Putamen (tissue), 1 donor: Measurements from ENCODE around the gene ZNF12.
"Not testable (repeated sequence)": the region's sequence is repeated elsewhere in the genome, so short reads cannot be mapped to it uniquely, and the experiment has no call there.

Experiments used
- DNase-seq: peaks from one replicate; pipeline ENCODE4 v3.0.0-alpha.2; 2016; ENCODE audit warnings: low spot score

Gene ZNF12

DNA sequence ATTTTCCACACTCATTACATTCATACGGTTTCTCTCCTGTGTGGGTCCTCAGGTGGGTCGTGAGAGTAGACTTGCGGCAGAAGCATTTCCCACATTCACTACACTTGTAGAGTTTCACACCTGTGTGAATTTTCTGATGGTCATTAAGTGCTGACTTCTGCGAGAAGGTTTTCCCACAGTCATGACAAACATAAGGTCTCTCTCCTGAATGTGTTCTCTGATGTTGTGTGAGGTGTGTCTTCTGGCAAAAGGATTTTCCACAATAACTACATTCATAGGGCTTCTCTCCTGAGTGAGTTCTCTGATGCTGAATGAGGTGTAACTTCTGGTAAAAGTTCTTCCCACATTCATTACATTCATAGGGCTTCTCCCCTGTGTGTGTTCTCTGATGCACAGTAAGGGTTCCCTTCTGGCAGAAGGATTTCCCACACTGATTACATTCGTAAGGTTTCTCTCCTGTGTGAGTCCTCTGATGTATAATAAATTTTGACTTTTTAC lies 15.1 kb downstream of the ZNF12 start:
- no peak for DNase-seq

DNA sequence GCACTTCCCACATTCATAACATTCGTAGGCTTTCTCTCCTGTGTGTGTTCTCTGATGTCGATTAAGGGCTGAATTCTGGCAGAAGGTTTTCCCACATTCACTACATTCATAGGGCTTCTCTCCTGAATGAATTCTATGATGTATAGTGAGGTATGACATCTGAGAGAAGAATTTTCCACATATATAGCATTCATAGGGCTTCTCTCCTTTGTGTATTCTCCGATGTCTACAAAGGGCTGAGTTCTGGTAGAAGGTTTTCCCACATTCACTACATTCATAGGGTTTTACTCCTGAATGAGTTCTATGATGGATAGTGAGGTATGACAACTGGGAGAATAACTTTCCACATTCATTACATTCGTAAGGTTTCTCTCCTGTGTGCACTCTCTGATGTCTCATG lies 15.6 kb downstream of the ZNF12 start:
- DNase-seq: no peak

DNA sequence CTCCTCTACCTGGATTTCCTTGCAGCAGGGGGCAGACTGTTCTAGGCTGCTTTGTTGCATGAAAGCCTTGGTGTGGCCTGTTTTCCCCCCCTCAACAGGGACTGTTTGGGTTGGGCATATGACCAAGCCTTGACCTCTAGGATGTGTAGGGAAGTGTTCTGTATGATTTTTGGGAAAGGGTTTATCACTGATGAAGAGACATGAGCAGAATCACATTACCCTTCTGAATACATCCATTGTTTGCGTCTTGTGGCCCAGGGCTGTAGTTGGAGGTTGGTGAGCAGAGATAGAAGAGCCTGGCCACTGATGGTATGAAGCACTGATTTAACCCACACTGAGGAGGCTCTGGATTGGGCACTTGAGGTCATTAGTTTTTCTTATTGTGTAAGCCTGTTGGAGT lies 26.6 kb downstream of the ZNF12 start:
- DNase-seq: no peak

- no peak for DNase-seq
Measured at GRCh38 chr7:6675807-6676405, 30.8 kb downstream of the ZNF12 start.

GRCh38 chr7:6670851-6671250 lies 35.9 kb downstream of the ZNF12 start:
- DNase-seq: not testable (repeated sequence)

- DNase-seq: no peak
Measured at GRCh38 chr7:6658618-6659345, 48.0 kb downstream of the ZNF12 start.

DNA sequence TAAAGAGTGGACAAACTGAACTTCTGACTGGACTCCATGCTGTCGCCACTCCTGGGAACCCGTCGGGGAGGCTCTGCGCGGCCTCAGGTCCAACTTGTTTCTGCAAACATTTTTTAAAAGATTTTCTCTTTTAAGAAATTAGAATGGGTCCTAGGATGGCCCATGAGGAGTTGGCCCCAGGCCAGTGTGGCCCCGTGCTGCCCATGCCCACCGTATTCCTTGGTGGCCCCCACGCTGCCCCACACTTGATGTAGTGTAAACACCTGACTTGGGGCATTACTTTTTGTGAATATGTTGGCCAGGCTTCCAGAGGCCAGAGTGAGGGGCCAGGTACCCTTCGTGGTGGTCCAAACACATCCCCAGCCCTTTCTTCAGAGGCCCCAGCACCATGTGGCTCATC lies 50.3 kb downstream of the ZNF12 start:
- no peak for DNase-seq

GRCh38 chr7:6655636-6656385 lies 50.9 kb downstream of the ZNF12 start:
- DNase-seq: no peak

GRCh38 chr7:6654842-6655610 lies 51.7 kb downstream of the ZNF12 start:
- no peak for DNase-seq

GRCh38 chr7:6654113-6654841 lies 52.5 kb downstream of the ZNF12 start:
- no peak for DNase-seq

DNA sequence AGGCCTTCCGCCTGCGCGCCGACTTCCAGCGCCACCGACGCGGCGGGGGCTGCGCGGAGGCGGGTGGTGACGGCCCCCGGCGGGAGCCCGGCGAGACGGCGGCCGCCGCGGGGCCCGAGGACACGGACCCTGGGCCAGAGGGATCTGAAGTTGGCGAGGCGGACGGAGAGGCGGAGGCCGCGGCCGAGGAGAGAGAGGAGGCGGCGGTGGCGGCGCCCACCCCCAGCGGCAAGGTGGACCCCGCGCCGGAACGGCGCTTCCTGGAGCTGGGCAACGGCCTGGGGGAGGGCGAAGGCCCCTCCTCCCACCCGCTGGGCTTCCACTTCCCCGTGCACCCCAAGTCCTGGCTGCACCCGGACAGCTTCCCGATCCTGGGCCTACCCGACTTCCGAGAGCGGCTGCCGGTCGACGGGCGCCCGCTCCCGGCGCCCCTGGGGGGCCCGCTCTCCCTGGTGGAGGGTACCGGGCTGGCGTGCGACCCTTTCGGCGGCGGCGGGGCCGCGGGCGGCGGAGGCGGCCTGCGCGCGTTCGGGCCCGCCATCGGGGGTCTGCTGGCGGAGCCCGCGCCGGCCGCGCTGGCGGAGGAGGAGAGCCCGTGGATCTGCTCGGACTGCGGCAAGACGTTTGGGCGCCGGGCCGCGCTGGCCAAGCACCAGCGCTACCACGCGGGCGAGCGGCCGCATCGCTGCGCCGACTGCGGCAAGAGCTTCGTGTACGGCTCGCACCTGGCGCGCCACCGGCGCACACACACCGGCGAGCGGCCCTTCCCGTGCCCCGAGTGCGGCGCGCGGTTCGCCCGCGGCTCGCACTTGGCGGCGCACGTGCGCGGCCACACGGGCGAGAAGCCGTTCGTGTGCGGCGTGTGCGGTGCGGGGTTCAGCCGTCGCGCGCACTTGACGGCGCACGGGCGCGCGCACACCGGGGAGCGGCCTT lies 53.4 kb downstream of the ZNF12 start:
- no peak for DNase-seq

DNA sequence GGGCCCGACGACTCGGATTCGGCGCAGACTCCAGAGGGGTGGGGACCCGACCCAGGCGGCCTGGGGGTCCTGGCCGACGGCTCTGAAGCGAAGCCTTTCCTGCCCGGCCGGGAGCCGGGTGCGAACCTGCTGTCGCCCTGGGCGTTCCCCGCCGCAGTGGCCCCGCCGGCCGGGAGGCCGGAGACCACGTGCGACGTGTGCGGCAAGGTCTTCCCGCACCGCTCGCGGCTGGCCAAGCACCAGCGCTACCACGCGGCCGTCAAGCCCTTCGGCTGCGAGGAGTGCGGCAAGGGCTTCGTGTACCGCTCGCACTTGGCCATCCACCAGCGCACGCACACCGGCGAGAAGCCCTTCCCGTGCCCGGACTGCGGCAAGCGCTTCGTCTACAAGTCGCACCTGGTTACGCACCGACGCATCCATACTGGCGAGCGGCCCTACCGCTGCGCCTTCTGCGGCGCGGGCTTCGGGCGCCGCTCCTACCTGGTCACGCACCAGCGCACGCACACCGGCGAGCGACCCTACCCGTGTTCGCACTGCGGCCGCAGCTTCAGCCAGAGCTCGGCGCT lies 54.2 kb downstream of the ZNF12 start:
- DNase-seq: no peak

DNA sequence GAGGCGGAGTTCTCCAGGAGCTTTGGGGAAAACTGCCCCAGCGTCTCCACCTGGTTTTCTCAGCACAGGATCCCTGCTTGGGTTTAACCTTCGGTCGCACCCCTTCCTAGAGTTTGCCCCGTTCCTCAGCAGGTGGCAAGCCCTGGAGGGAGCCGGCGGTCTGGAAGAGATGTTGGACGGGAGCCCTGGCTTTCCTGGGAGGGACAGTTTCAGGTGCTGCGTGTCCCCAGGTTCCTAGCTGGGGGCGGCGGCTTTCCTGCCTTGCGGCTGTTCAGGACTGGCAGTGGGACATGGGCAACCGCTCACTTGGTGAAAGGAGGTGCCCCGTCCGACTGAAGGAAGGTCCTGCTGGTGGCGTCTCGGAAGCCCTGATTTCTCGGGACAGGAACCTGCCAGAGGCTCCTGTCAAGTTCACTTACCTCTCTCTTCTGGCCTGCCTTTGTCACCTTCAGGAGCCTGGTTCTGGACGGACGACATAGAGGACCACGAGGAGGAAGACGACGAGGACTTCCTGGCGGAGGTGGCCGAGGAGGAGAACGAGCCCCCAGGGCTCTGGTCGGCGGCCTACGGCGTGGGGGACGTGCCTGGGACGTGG lies 54.8 kb downstream of the ZNF12 start:
- no peak for DNase-seq

- DNase-seq: no peak
Measured at GRCh38 chr7:6650521-6651011, 56.2 kb downstream of the ZNF12 start.

- no peak for DNase-seq
Measured at GRCh38 chr7:6650086-6650485, 56.7 kb downstream of the ZNF12 start.

- DNase-seq: no peak
Measured at GRCh38 chr7:6649241-6649961, 57.3 kb downstream of the ZNF12 start.

DNA sequence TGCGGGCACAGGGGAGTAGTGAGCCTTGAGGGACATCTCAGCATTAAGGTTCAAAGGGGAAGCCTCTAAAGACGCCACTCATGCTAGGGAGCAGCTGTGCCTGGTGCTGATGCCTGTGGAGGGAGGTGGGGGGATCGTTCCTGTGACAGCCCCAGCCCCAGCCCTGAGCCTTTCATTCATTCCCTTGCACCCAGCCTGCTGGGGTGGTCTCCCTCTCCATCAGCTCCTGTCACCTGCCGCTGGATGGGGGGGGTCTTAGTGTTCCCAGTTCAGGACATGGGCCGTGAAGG lies 58.0 kb downstream of the ZNF12 start:
- DNase-seq: no peak

DNA sequence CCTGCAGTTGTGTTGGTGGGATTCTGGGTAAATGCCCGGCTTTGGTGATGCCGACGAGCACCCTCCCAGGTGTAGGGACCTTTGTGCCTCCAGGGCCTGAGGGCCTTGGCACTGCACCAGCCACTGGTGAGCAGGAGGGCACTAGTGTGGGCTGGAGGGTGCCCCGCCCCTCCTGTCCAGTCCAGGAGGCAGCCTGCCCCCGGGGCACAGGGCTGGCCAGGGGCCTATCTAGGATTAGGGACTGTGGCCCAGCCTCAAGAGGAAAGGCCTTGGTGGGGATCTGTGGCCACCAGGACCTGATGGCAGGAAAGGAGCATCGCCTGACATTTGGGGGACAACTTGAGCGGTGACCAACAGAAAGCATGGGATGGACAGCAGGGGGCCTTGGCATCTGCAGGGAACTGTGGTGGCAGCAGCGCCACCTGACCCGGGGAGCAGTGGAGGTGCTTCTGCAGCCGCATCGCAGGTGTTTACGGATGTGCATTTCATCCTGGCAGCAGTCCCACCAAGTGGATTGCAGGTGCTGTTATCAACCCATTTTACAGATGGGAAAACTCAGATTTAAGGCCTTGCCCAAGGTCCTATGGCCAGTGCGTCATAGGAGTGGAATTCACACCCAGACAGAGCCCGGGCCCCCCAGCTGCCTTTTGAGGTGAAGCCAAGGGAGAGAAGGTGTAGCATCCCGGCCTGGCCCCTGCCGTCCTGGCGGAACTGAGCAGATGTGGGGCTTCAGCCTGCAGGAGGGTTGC lies 58.5 kb downstream of the ZNF12 start:
- DNase-seq: no peak
